ENCODE measurements around the gene SYT7. TPM values are rescaled to one million over a fixed set of nuclear protein-coding genes. Genes with fewer than 3 reads are reported as not detected.

The SYT7 gene
- total and polyA plus RNA-seq, 10 donors: 0.14 to 5.3 (median 2.3) TPM

DNA sequence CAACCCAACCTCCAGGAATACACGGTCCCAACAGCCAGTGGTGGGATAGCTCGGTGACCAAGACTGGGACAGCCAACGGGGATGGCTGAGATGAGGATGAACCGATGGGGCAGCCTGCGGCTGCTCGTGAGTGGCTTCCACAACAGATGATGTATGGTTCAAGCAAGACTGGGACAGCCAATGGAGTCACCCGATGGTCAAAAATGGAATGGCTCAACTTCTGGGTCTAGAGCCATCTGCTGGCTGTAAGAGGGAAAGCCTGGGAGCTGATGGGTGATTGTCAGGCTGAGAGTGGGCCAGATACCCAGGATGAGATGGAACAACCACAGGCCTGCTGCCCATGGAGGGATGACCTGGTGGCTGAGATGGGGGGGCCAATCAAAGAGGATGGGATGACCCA is 35.5 kb downstream of the SYT7 start:
- no peak for DNase-seq
- intact Hi-C loops (cut with DNase I; ENCODE audit: low total_unique reads): no loop called here
- Histone ChIP-seq H3K4me1 (peaks cover 0 to 11% (median 7%) of the 10 kb centered on the region in 6 donors), H3K27me3 (replicated peaks in 1 of 7) (peaks cover 0 to 62% (median 7%) of the 10 kb centered on the region in 7 donors), H3K27ac (no peak overlapping the region), H3K4me3 (no peak overlapping the region), H3K36me3 (no peaks in the 10 kb centered on the region), H3K9me3 (no peaks in the 10 kb centered on the region)
- 91 to 95% (median 93%) methylated on average over 7 of the region's 7 CpGs for WGBS, 5 donors
- TF ChIP-seq, protein P1, sequence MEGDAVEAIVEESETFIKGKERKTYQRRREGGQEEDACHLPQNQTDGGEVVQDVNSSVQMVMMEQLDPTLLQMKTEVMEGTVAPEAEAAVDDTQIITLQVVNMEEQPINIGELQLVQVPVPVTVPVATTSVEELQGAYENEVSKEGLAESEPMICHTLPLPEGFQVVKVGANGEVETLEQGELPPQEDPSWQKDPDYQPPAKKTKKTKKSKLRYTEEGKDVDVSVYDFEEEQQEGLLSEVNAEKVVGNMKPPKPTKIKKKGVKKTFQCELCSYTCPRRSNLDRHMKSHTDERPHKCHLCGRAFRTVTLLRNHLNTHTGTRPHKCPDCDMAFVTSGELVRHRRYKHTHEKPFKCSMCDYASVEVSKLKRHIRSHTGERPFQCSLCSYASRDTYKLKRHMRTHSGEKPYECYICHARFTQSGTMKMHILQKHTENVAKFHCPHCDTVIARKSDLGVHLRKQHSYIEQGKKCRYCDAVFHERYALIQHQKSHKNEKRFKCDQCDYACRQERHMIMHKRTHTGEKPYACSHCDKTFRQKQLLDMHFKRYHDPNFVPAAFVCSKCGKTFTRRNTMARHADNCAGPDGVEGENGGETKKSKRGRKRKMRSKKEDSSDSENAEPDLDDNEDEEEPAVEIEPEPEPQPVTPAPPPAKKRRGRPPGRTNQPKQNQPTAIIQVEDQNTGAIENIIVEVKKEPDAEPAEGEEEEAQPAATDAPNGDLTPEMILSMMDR (IDR thresholded peaks at IDR 0.05 in 8 of 11, conservative IDR thresholded peaks at IDR 0.05 in 3 of 11): peak in 2 of 11 experiments; percentile 14 to 19
- TF ChIP-seq POLR2AphosphoS5 (IDR thresholded peaks at IDR 0.05) (no peak), POLR2A (IDR thresholded peaks at IDR 0.05) (no peak)

DNA sequence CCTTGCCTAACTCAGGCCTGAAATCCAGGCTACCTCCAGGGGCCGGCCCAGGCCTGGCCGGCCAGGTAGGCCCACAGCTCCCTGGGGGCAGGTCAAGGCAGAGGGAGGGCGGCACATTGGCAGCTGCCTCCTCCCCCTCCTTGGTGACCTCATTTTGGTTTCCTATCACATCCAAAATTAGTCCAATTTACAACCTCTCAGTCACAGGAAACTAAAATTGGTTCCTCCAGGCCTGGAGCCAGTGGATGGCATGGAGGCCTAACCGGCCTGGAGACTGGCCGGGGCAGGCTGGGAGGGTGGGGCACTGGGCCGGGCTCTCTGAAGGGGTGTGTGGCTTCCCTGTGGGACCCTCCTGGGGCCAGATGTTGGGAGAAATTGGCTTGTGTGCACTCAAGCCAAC is 36.4 kb downstream of the SYT7 start:
- Histone ChIP-seq H3K4me1 (peaks cover 0 to 11% (median 7%) of the 10 kb centered on the region in 6 donors), H3K4me3 (no peak overlapping the region), H3K9me3 (no peaks in the 10 kb centered on the region), H3K27ac (no peak overlapping the region), H3K36me3 (no peaks in the 10 kb centered on the region), H3K27me3 (replicated peaks in 1 of 7) (peaks cover 0 to 58% (median 7%) of the 10 kb centered on the region in 7 donors)
- TF ChIP-seq POLR2AphosphoS5 (IDR thresholded peaks at IDR 0.05) (no peak), POLR2A (IDR thresholded peaks at IDR 0.05) (no peak)
- TF ChIP-seq, protein P1 (IDR thresholded peaks at IDR 0.05 in 8 of 11, conservative IDR thresholded peaks at IDR 0.05 in 3 of 11): no peak
- intact Hi-C loops (cut with DNase I; ENCODE audit: low total_unique reads): no loop called here
- 85 to 92% (median 89%) methylated on average over 6 of the region's 6 CpGs for WGBS, 5 donors
- DNase-seq: no peak

- 85 to 97% (median 90%) methylated on average over 4 of the region's 4 CpGs for WGBS, 5 donors
- TF ChIP-seq POLR2A (IDR thresholded peaks at IDR 0.05): no peak
- no peak for TF ChIP-seq POLR2AphosphoS5 (IDR thresholded peaks at IDR 0.05)
- TF ChIP-seq, protein P1 (IDR thresholded peaks at IDR 0.05 in 8 of 11, conservative IDR thresholded peaks at IDR 0.05 in 3 of 11): no peak
- intact Hi-C loops (cut with DNase I; ENCODE audit: low total_unique reads): no loop called here
Observed at GRCh38 chr11:61543606-61544306, 37.1 kb downstream of the SYT7 start.

GRCh38 chr11:61542705-61543104 is 38.2 kb downstream of the SYT7 start:
- Histone ChIP-seq H3K4me3 (no peak overlapping the region), H3K9me3 (no peaks in the 10 kb centered on the region), H3K36me3 (no peaks in the 10 kb centered on the region), H3K27me3 (replicated peaks in 1 of 7) (peaks cover 0 to 48% (median 7%) of the 10 kb centered on the region in 7 donors), H3K27ac (no peak overlapping the region), H3K4me1 (peaks cover 0 to 11% (median 7%) of the 10 kb centered on the region in 6 donors)
- WGBS, 5 donors: 83 to 93% (median 89%) methylated on average over 13 to 16 of the region's 16 CpGs
- intact Hi-C loops (cut with DNase I; ENCODE audit: low total_unique reads): no loop called here
- TF ChIP-seq, protein P1 (IDR thresholded peaks at IDR 0.05 in 8 of 11, conservative IDR thresholded peaks at IDR 0.05 in 3 of 11): no peak
- TF ChIP-seq POLR2AphosphoS5 (IDR thresholded peaks at IDR 0.05): no peak
- TF ChIP-seq POLR2A (IDR thresholded peaks at IDR 0.05): no peak
- DNase-seq: no peak

More at GRCh38 chr11:61543606-61544306, 37.1 kb downstream of the SYT7 start:
- Histone ChIP-seq H3K4me3 (no peak overlapping the region), H3K9me3 (no peaks in the 10 kb centered on the region), H3K27me3 (replicated peaks in 1 of 7) (peaks cover 0 to 58% (median 7%) of the 10 kb centered on the region in 7 donors), H3K27ac (no peak overlapping the region), H3K4me1 (peaks cover 0 to 11% (median 7%) of the 10 kb centered on the region in 6 donors), H3K36me3 (no peaks in the 10 kb centered on the region)
- no peak for DNase-seq

All from spleen (tissue), 11 donors.